PC-9 (cell line): ENCODE results near the gene TREM2. TPM values are rescaled to one million over a fixed set of nuclear protein-coding genes. Genes with fewer than 3 reads are reported as not detected.

Source experiments
- BruUV-seq: library from RNA; stranded (reverse); fragments of 400-500 nt; replicated peaks from 2 replicates; lab custom pipeline; 2021; lab: Mats Ljungman, UMichigan
- CTCF ChIA-PET: fragments of 300-600 bp; sonication (Branson Sonifier 250); formaldehyde crosslinking; loops from one replicate; lab custom pipeline; 2022; ENCODE audit warnings: antibody characterized with exemption; lab: Charles Lee
- POLR2A ChIA-PET: fragments of 300-600 bp; sonication (Branson Sonifier 250); formaldehyde crosslinking; loops from one replicate; lab custom pipeline; 2022; ENCODE audit warnings: antibody characterized with exemption; ENCODE audit not compliant: unreplicated experiment; lab: Charles Lee
- DNase-seq, 2 experiments: peaks; one replicate each; pipeline versions ENCODE4 v3.0.0 to v3.0.0-alpha.2; 2015 to 2022; ENCODE audit warnings: mixed read lengths in 1 of 2
- H2AFZ ChIP-seq: fragments of 200-600 bp; sonication (generic); 2 replicates; pipeline ENCODE4 v1.8.1; 2017; ENCODE audit warnings: antibody characterized with exemption
- H3F3A ChIP-seq: fragments of 200-600 bp; sonication (generic); 2 replicates; pipeline ENCODE4 v1.8.1; 2017; ENCODE audit warnings: antibody characterized with exemption, mild to moderate bottlenecking, low read depth; ENCODE audit not compliant: insufficient read depth
- H3K27ac ChIP-seq: fragments of 200-600 bp; sonication (generic); 2 replicates; pipeline ENCODE4 v1.6.1; 2016; ENCODE audit warnings: mixed run types
- H3K27me3 ChIP-seq: fragments of 200-600 bp; sonication (generic); 2 replicates; pipeline ENCODE4 v1.6.1; 2016; ENCODE audit warnings: low read depth, mixed run types; ENCODE audit not compliant: insufficient read depth
- H3K36me3 ChIP-seq: fragments of 200-600 bp; sonication (generic); 2 replicates; pipeline ENCODE4 v1.6.1; 2016; ENCODE audit warnings: low read depth, mixed run types
- H3K4me1 ChIP-seq: fragments of 200-600 bp; sonication (generic); replicated peaks from 2 replicates; pipeline ENCODE4 v1.6.1; 2016; ENCODE audit warnings: mixed run types; ENCODE audit not compliant: insufficient read depth
- H3K4me2 ChIP-seq: fragments of 200-600 bp; sonication (generic); 2 replicates; pipeline ENCODE4 v1.6.1; 2017; ENCODE audit warnings: mixed run types
- H3K4me3 ChIP-seq: fragments of 200-600 bp; sonication (generic); 2 replicates; pipeline ENCODE4 v1.6.1; 2016; ENCODE audit warnings: mixed run types
- H3K79me2 ChIP-seq: fragments of 200-600 bp; sonication (generic); 2 replicates; pipeline ENCODE4 v1.6.1; 2017; ENCODE audit warnings: low read depth, mixed run types
- H3K9me2 ChIP-seq: fragments of 200-600 bp; sonication (generic); 2 replicates; pipeline ENCODE4 v1.8.1; 2017; ENCODE audit warnings: mild to moderate bottlenecking; ENCODE audit not compliant: insufficient read depth
- H3K9me3 ChIP-seq: fragments of 200-600 bp; sonication (generic); 2 replicates; pipeline ENCODE4 v1.8.1; 2016; ENCODE audit warnings: low read depth; ENCODE audit not compliant: insufficient read depth
- H4K20me1 ChIP-seq: fragments of 200-600 bp; sonication (generic); 2 replicates; pipeline ENCODE4 v1.8.1; 2017; ENCODE audit not compliant: insufficient read depth
- EZH2 ChIP-seq: fragments of 200-600 bp; sonication (generic); IDR thresholded peaks from 2 replicates; pipeline ENCODE4 v1.8.0; 2017; ENCODE audit warnings: antibody characterized with exemption, low read depth
- intact Hi-C: fragments of 100-400 bp; cut with micrococcal nuclease; formaldehyde crosslinking; loops from one replicate; pipeline ENCODE4 v1.10.0; 2022; ENCODE audit not compliant: unreplicated experiment
- total RNA-seq: library from RNA; stranded (reverse); gene quantifications from 2 replicates; pipeline ENCODE4 v1.2.3, GENCODE V29; 2021
- TF ChIP-seq, protein P1 (sequence below): fragments of 200-600 bp; sonication (generic); conservative IDR thresholded peaks from 2 replicates; pipeline ENCODE4 v1.6.1; 2017; ENCODE audit warnings: mixed run types, antibody characterized with exemption, mild to moderate bottlenecking, moderate library complexity

TREM2 gene
- total RNA-seq, 1 experiment from 2014 or later: not detected

DNA sequence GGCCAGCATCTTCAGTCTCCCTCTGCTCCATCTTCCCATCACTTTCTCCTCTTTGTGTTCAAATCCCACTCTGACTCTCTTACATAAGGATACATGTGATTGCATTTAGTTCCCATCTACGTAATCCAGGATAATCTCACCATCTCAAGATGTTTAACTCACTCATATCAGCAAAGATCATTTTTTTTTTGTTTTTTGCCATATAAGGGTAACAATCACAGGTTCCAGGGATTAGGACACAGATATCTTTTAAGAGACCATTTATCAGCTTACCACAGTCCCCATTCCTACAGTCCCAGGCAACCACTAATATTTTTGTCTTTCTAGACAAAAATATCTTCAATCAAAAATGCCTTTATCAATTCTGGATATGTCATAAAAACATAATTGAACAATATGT, 41.2 kb upstream of the TREM2 start:
- DNase-seq: no peak
- Histone ChIP-seq H3K9me2 (no peaks in the 10 kb centered on the region; the same call in 1 of the 2 replicates), H4K20me1 (no peaks in the 10 kb centered on the region), H3K27me3 (peaks cover 19% of the 10 kb centered on the region; the same call in 1 of the 2 replicates), H3K9me3 (no peaks in the 10 kb centered on the region), H3K4me2 (no peak overlapping the region), H3F3A (no peaks in the 10 kb centered on the region), H3K79me2 (no peaks in the 10 kb centered on the region), H3K36me3 (no peaks in the 10 kb centered on the region), H3K4me1 (no peaks in the 10 kb centered on the region), H3K4me3 (no peak overlapping the region), H3K27ac (no peak overlapping the region), H2AFZ (no peak overlapping the region)
- intact Hi-C loops: no loop called here
- TF ChIP-seq, protein P1, sequence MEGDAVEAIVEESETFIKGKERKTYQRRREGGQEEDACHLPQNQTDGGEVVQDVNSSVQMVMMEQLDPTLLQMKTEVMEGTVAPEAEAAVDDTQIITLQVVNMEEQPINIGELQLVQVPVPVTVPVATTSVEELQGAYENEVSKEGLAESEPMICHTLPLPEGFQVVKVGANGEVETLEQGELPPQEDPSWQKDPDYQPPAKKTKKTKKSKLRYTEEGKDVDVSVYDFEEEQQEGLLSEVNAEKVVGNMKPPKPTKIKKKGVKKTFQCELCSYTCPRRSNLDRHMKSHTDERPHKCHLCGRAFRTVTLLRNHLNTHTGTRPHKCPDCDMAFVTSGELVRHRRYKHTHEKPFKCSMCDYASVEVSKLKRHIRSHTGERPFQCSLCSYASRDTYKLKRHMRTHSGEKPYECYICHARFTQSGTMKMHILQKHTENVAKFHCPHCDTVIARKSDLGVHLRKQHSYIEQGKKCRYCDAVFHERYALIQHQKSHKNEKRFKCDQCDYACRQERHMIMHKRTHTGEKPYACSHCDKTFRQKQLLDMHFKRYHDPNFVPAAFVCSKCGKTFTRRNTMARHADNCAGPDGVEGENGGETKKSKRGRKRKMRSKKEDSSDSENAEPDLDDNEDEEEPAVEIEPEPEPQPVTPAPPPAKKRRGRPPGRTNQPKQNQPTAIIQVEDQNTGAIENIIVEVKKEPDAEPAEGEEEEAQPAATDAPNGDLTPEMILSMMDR: no peak
- TF ChIP-seq EZH2: no peak
- ChIA-PET POLR2A (no interaction called here), CTCF (no interaction called here)
- no TSS peak for BruUV-seq

DNA sequence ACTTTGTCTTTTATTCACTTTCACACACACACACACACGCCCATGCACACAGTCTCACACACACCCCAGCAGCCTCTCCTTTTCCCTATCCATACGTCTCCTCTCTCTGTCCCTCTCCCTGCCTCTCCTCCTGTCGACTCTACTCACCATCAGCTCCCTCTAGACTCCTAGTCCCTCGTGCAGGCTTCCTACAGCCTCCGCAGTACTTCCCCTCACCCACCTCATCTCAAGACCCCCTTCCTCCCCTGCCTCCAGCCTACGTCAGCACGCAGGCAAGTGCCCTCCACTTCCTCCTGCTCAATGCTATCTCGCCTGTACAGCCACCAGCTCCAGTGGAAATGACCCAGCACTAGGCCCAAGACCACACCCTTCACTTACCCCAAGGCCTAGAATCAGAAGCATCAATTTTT, 38.9 kb upstream of the TREM2 start:
- H2AFZ ChIP-seq: no peak overlapping the region
- no peaks in the 10 kb centered on the region for H3K79me2 ChIP-seq
- H3K4me1 ChIP-seq: no peaks in the 10 kb centered on the region
- no peaks in the 10 kb centered on the region for H3K9me3 ChIP-seq
- no TSS peak for BruUV-seq
- ChIA-PET POLR2A (no interaction called here), CTCF (no interaction called here)
- TF ChIP-seq, protein P1: no peak
- TF ChIP-seq EZH2: no peak
- no peaks in the 10 kb centered on the region; the same call in 1 of the 2 replicates for H3K9me2 ChIP-seq
- H3F3A ChIP-seq: no peaks in the 10 kb centered on the region
- H3K27ac ChIP-seq: no peak overlapping the region
- peaks cover 34% of the 10 kb centered on the region for H3K27me3 ChIP-seq
- no peak overlapping the region for H3K4me2 ChIP-seq
- intact Hi-C loops: no loop called here
- H3K36me3 ChIP-seq: no peaks in the 10 kb centered on the region
- H3K4me3 ChIP-seq: no peak overlapping the region
- no peak for DNase-seq
- H4K20me1 ChIP-seq: no peaks in the 10 kb centered on the region

DNA sequence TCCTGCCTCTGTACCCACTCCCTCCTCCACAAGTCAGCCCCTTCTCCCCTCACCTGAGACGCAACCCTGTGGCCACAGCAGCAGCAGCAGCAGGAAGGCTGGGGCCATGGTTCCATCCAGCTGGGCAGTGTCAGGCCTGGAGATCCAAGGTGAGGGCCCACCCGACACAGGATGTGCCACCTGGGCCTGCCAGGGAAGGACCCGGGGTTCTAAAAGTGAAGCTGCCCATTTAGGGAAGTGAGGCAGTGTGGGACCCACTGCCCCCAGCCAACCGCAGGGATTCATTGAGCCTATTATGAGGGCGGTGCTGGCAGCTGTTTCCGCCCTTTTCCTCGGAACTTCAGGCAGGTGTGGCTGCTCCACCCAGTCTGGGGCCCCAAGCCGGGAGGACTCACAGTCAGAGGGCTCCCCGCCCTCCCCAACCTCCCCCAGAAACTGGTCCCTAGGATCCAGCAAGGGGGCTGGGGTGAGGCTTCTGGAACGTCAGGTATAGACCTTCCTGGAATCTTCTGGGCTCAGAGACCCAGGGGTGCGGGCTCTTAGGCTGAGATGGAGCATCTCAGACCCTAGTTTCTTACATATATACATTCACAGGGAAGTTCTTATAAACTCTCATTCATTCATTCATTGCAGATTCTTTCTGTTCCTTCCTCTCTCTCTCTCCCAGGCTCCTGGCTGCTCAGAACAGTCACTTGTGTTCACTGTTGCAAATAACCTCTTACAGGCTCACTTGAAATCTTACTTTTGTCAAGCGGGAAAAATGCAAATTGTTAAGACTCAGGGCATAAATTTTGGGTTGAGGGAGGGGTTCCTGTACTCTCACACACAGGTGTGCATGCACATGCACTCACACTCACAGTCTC, 38.2 kb upstream of the TREM2 start, which contains the start of gene TREML2:
Gene TREML2, minus strand, starts transcription at position 249 of the 863 bp plus-strand sequence. Its CDS starts 141 bp downstream, at position 108.
- ChIA-PET CTCF (no interaction called here), POLR2A (no interaction called here)
- H3K27me3 ChIP-seq: peaks cover 38% of the 10 kb centered on the region
- no peaks in the 10 kb centered on the region for H3K9me3 ChIP-seq
- H3K79me2 ChIP-seq: no peaks in the 10 kb centered on the region
- H3K4me2 ChIP-seq: no peak within 1 kb of the TSS
- BruUV-seq: no TSS peak
- no peaks in the 10 kb centered on the region for H4K20me1 ChIP-seq
- no peak within 1 kb of the TSS for H2AFZ ChIP-seq
- no peaks in the 10 kb centered on the region for H3K4me1 ChIP-seq
- H3K9me2 ChIP-seq: no peaks in the 10 kb centered on the region; the same call in 1 of the 2 replicates
- no peak for TF ChIP-seq EZH2
- TF ChIP-seq, protein P1: no peak
- no peaks in the 10 kb centered on the region for H3F3A ChIP-seq
- intact Hi-C loops: no loop called here
- DNase-seq: no peak
- no peak within 1 kb of the TSS for H3K27ac ChIP-seq
- no peak within 1 kb of the TSS for H3K4me3 ChIP-seq
- H3K36me3 ChIP-seq: no peaks in the 10 kb centered on the region
